ENCODE data around the gene CTDSP2.

GRCh38 chr12:57829025-57829777, 17.3 kb downstream of the CTDSP2 start:
- TF ChIP-seq POLR2A (IDR thresholded peaks at IDR 0.05; ENCODE audit: low read depth, low read length) (no peak), POLR2AphosphoS5 (IDR thresholded peaks at IDR 0.05; ENCODE audit: low read depth, low read length) (no peak), TAF1 (IDR thresholded peaks at IDR 0.05; ENCODE audit: borderline replicate concordance, low read depth, low read length) (no peak)
